Tibial artery (tissue), 4 donors: ENCODE data around the gene TRIM56.

Experiments used
- DNase-seq, 2 donors: peaks; one replicate each; pipeline ENCODE4 v3.0.0-alpha.2; 2019
- H3K27ac ChIP-seq, 2 donors: fragments of 200-600 bp; sonication (generic) in 1 of 2; 1 replicate in 1 of 2; 2 replicates in 1 of 2; pipeline ENCODE4 v1.5.1; 2018 to 2019; ENCODE audit warnings: mild to moderate bottlenecking in 1 of 2
- H3K27me3 ChIP-seq, 2 donors: fragments of 200-600 bp; sonication (generic) in 1 of 2; one replicate each; pipeline versions ENCODE4 v1.5.1 to v1.6.0; 2016 to 2019
- H3K36me3 ChIP-seq, 3 donors: fragments of 200-600 bp; sonication (generic) in 2 of 3; one replicate each; pipeline ENCODE4 v1.5.1; 2016 to 2019; ENCODE audit warnings: mild to moderate bottlenecking in 2 of 3
- H3K4me1 ChIP-seq, 4 donors: fragments of 200-600 bp; sonication (generic) in 2 of 4; 1 replicate in 3 of 4; 2 replicates in 1 of 4; pipeline ENCODE4 v1.5.1; 2016 to 2019
- H3K4me3 ChIP-seq, 2 donors: fragments of 200-600 bp; sonication (generic) in 1 of 2; 1 replicate in 1 of 2; 2 replicates in 1 of 2; pipeline ENCODE4 v1.5.1; 2018 to 2019; ENCODE audit warnings: mild to moderate bottlenecking in 2 of 2
- H3K9me3 ChIP-seq, 3 donors: fragments of 200-600 bp; sonication (generic) in 1 of 3; one replicate each; pipeline ENCODE4 v1.5.1; 2016 to 2019
- intact Hi-C: fragments of 100-400 bp; cut with DNase I; formaldehyde crosslinking; loops from one replicate; pipeline ENCODE4 v1.15.0; 2023; ENCODE audit warnings: low total_unique reads
- TF ChIP-seq, protein P1 (sequence below), 2 experiments: fragments of 200-600 bp in 1 of 2; fragments of 450-650 bp in 1 of 2; IDR thresholded peaks; one replicate each; pipeline ENCODE4 v1.5.1; 2017 to 2019; ENCODE audit warnings: antibody characterized with exemption in 2 of 2, mild to moderate bottlenecking in 1 of 2, moderate library complexity in 1 of 2

TRIM56 gene

DNA sequence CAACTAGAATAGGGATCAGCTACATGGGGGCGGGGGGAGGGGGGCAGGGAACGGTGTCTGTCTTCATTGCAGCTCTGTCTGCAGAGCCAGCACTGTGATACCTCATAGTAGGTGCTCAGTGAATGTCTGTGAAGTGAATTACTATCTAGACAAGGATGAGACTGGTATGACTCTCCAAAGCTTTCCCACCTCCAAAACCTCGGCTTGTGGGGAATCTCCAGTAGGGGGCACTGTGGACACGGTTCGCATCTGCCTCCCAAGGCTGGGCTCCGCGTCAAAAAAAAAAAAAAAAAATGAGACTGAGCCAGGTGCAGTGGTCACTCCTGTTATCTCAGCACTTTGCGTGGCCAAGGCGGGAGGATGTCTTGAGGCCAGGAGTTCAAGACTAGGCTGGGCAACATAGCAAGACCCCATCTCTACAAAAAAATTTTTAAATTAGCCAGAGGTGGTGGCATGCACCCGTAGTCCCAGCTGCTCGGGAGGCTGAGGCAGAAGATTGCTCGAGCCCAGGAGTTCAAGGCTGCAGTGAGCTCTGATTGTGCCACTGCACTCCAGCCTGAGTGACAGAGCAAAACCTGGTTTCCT, 9.6 kb downstream of the TRIM56 start:
- DNase-seq: no peak
- intact Hi-C loops: loop anchor here (2.0 kb wide), 1 partner anchor 44 kb away; no protein-coding TSS in a partner anchor
- H3K4me1 ChIP-seq: peaks cover 0 to 33% (median 26%) of the 10 kb centered on the region in 4 donors
- no peaks in the 10 kb centered on the region for H3K9me3 ChIP-seq
- H3K4me3 ChIP-seq: no peak overlapping the region
- TF ChIP-seq, protein P1, sequence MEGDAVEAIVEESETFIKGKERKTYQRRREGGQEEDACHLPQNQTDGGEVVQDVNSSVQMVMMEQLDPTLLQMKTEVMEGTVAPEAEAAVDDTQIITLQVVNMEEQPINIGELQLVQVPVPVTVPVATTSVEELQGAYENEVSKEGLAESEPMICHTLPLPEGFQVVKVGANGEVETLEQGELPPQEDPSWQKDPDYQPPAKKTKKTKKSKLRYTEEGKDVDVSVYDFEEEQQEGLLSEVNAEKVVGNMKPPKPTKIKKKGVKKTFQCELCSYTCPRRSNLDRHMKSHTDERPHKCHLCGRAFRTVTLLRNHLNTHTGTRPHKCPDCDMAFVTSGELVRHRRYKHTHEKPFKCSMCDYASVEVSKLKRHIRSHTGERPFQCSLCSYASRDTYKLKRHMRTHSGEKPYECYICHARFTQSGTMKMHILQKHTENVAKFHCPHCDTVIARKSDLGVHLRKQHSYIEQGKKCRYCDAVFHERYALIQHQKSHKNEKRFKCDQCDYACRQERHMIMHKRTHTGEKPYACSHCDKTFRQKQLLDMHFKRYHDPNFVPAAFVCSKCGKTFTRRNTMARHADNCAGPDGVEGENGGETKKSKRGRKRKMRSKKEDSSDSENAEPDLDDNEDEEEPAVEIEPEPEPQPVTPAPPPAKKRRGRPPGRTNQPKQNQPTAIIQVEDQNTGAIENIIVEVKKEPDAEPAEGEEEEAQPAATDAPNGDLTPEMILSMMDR (IDR thresholded peaks at IDR 0.05): peak; percentile 54 to 59
- peak overlapping the region; percentile 37 to 48 for H3K27ac ChIP-seq
- peaks cover 0 to 23% (median 14%) of the 10 kb centered on the region in 3 donors for H3K36me3 ChIP-seq
- no peaks in the 10 kb centered on the region for H3K27me3 ChIP-seq

GRCh38 chr7:101096331-101096956, 11.2 kb downstream of the TRIM56 start:
- H3K27me3 ChIP-seq: no peaks in the 10 kb centered on the region
- H3K4me3 ChIP-seq: no peak overlapping the region
- H3K9me3 ChIP-seq: no peaks in the 10 kb centered on the region
- no peak for DNase-seq
- H3K27ac ChIP-seq: no peak overlapping the region
- peaks cover 0 to 11% (median 10%) of the 10 kb centered on the region in 3 donors for H3K36me3 ChIP-seq
- intact Hi-C loops: no loop called here
- H3K4me1 ChIP-seq: peaks cover 0 to 45% (median 38%) of the 10 kb centered on the region in 4 donors
- TF ChIP-seq, protein P1 (IDR thresholded peaks at IDR 0.05): no peak

- TF ChIP-seq, protein P1 (IDR thresholded peaks at IDR 0.05): no peak
- H3K36me3 ChIP-seq: peaks cover 0 to 8% (median 5%) of the 10 kb centered on the region in 3 donors
- peaks cover 0 to 50% (median 39%) of the 10 kb centered on the region in 4 donors for H3K4me1 ChIP-seq
- intact Hi-C loops: no loop called here
- no peak overlapping the region for H3K27ac ChIP-seq
- no peaks in the 10 kb centered on the region for H3K27me3 ChIP-seq
- H3K4me3 ChIP-seq: no peak overlapping the region
- H3K9me3 ChIP-seq: no peaks in the 10 kb centered on the region
- DNase-seq: no peak
Measured at GRCh38 chr7:101096957-101097347, 11.7 kb downstream of the TRIM56 start.

- H3K4me3 ChIP-seq: no peak overlapping the region
- H3K27me3 ChIP-seq: no peaks in the 10 kb centered on the region
- intact Hi-C loops: no loop called here
- no peaks in the 10 kb centered on the region for H3K9me3 ChIP-seq
- peaks cover 0 to 51% (median 39%) of the 10 kb centered on the region in 4 donors for H3K4me1 ChIP-seq
- peaks cover 0 to 2% (median 0%) of the 10 kb centered on the region in 3 donors for H3K36me3 ChIP-seq
- no peak overlapping the region for H3K27ac ChIP-seq
- TF ChIP-seq, protein P1 (IDR thresholded peaks at IDR 0.05): no peak
- no peak for DNase-seq
Measured at GRCh38 chr7:101097561-101097960, 12.3 kb downstream of the TRIM56 start.

- Histone ChIP-seq H3K9me3 (no peaks in the 10 kb centered on the region), H3K4me1 (peaks cover 0 to 33% (median 25%) of the 10 kb centered on the region in 4 donors), H3K36me3 (no peaks in the 10 kb centered on the region), H3K27me3 (no peaks in the 10 kb centered on the region), H3K4me3 (no peak overlapping the region), H3K27ac (peak overlapping the region; percentile 88 to 91)
- TF ChIP-seq, protein P1 (IDR thresholded peaks at IDR 0.05): no peak
- intact Hi-C loops: no loop called here
- peak; percentile 98 to 99 for DNase-seq
Measured at GRCh38 chr7:101099969-101100781, 14.9 kb downstream of the TRIM56 start.
